ENCODE data around the gene PRG3.

DNA sequence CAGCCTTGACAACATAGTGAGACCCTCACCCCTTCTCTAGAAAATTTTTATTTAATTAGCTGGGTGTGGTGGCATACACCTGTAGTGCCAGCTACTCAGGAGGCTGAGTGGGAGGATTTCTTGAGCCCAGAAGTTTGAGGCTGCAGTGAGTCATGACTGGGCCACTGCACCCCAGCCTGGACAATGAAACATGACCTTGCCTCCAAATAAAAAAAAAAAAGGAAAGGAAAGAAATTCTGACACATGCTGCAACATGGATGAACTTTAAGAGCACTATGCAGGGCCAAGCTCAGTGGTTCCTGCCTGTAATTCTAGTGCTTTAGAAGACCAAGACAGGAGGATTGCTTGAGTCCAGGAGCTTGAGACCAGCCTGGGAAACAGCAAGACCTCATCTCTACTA lies 37.2 kb upstream of the PRG3 start:
- TF ChIP-seq, protein P1, sequence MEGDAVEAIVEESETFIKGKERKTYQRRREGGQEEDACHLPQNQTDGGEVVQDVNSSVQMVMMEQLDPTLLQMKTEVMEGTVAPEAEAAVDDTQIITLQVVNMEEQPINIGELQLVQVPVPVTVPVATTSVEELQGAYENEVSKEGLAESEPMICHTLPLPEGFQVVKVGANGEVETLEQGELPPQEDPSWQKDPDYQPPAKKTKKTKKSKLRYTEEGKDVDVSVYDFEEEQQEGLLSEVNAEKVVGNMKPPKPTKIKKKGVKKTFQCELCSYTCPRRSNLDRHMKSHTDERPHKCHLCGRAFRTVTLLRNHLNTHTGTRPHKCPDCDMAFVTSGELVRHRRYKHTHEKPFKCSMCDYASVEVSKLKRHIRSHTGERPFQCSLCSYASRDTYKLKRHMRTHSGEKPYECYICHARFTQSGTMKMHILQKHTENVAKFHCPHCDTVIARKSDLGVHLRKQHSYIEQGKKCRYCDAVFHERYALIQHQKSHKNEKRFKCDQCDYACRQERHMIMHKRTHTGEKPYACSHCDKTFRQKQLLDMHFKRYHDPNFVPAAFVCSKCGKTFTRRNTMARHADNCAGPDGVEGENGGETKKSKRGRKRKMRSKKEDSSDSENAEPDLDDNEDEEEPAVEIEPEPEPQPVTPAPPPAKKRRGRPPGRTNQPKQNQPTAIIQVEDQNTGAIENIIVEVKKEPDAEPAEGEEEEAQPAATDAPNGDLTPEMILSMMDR (IDR thresholded peaks at IDR 0.05), result no peak
- TF ChIP-seq POLR2A (IDR thresholded peaks at IDR 0.05), result no peak

Data from right lobe of liver (tissue), 4 donors.